ENCODE measurements around the gene FPGT.

Gene FPGT

DNA sequence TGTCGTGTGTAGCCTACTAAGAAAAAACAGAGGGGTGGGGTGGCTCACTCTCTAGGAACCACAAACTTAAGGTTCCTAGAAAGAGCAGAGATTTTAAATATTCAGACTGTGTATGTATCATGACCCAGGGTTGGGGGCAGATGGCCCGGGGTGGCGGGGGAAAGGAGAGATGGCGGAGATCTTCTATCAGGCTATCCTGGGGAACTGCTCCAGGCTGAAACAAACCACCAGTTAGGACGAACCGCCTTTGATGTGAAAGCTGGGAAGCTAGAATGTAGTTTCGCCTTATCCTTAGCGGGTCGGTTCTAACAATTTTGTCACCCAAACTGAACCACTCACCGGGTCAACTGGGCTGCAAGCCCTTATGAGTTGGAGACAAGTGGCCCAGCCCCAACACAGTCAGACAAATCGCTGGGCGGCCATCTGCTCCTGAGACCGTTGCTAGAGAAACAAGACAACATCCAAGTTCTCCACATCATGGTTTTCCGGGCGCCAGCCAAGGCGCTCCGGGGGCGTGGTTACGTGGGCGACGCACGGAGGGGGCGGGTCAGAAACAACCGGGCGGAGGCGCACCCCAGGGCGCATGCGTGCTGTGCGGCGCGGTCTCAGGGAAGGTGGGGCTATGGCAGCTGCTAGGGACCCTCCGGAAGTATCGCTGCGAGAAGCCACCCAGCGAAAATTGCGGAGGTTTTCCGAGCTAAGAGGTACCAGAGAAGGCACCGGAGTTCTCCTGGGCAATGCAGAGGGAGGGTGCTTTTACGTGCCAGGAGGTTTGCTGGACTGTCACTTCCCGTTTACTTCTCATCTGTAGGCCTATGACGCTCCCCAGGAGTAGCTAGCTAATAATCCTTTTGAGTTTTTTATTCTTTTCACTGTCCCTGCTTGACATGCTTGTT lies at the start of gene FPGT, which contains the start of gene LRRIQ3 (continued):
- TF ChIP-seq PATZ1 (tag by site-specific recombination; IDR thresholded peaks at IDR 0.05) (peak; percentile 71), ZBTB8A (tag by site-specific recombination; IDR thresholded peaks at IDR 0.05) (peak; percentile 67), ZNF510 (tag by site-specific recombination; IDR thresholded peaks at IDR 0.05; ENCODE audit: insufficient replicate concordance) (no peak), SCRT2 (tag by site-specific recombination; IDR thresholded peaks at IDR 0.05) (peak; percentile 57), IKZF3 (tag by site-specific recombination; IDR thresholded peaks at IDR 0.05) (peak; percentile 70), PRDM1 (tag by site-specific recombination; IDR thresholded peaks at IDR 0.05) (peak; percentile 16; the same call in 1 of the 2 replicates), ZNF76 (tag by site-specific recombination; IDR thresholded peaks at IDR 0.05; ENCODE audit: borderline replicate concordance, low read depth) (no peak), SP2 (tag by site-specific recombination; IDR thresholded peaks at IDR 0.05) (peak; percentile 83), GLI2 (tag by site-specific recombination; IDR thresholded peaks at IDR 0.05; ENCODE audit: borderline replicate concordance, low read depth) (no peak), ZNF391 (tag by site-specific recombination; IDR thresholded peaks at IDR 0.05; ENCODE audit: borderline replicate concordance, low read depth) (no peak), MYNN (tag by site-specific recombination; IDR thresholded peaks at IDR 0.05; ENCODE audit: borderline replicate concordance) (peak; percentile 54; the same call in 1 of the 2 replicates)

GRCh38 chr1:74160046-74160445 lies 38.0 kb upstream of the FPGT start:
- no peak for TF ChIP-seq ZNF530 (tag by site-specific recombination; IDR thresholded peaks at IDR 0.05; ENCODE audit: low read depth)
- no peak for TF ChIP-seq KLF1 (tag by site-specific recombination; IDR thresholded peaks at IDR 0.05)
- TF ChIP-seq PRDM1 (tag by site-specific recombination; IDR thresholded peaks at IDR 0.05), result no peak
- no peak overlapping the region for H3K27ac ChIP-seq (ENCODE audit: extremely low read depth, low read depth, low read length)
- H3K36me3 ChIP-seq (ENCODE audit: control insufficient read depth in 2 of 2, insufficient read depth in 1 of 2, low read length in 2 of 2), result no peaks in the 10 kb centered on the region
- no peaks in the 10 kb centered on the region for H3K4me1 ChIP-seq (ENCODE audit: control insufficient read depth, insufficient read depth, low read length)
- H3K9me3 ChIP-seq (ENCODE audit: control insufficient read depth, insufficient read depth, low read depth, low read length), result no peaks in the 10 kb centered on the region
- no peak overlapping the region for H3K4me3 ChIP-seq (ENCODE audit: low read depth, low read length)
- CTCF ChIA-PET, result no interaction called here
- POLR2A ChIA-PET, result no interaction called here

DNA sequence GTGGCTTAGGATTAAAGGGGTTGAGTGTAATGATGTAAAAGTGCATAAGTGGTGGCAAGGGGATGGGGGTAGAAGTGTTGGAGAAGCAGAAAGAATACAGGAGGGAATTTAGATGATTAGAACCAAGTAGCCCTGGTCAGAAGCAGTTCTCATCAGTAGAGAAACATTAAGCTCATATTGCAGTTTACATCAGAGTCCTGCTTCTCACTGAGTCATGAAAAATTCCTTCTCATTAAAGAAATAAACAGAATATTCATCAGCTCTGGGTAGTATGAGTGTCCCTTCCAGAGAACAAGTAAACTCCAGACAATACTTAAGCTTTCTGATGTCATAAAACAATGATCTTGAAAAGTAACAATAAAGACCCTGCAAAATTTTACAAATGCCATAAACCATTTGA lies 36.5 kb upstream of the FPGT start:
- CTCF ChIA-PET, result interaction anchor here (0.6 kb wide), 1 partner anchor 9 kb away, joined by 3 read pairs; no protein-coding TSS in a partner anchor
- Histone ChIP-seq H3K4me3 (ENCODE audit: low read depth, low read length) (no peak overlapping the region), H3K27ac (ENCODE audit: extremely low read depth, low read depth, low read length) (no peak overlapping the region), H3K9me3 (ENCODE audit: control insufficient read depth, insufficient read depth, low read depth, low read length) (no peaks in the 10 kb centered on the region), H3K4me1 (ENCODE audit: control insufficient read depth, insufficient read depth, low read length) (no peaks in the 10 kb centered on the region), H3K36me3 (ENCODE audit: control insufficient read depth in 2 of 2, insufficient read depth in 1 of 2, low read length in 2 of 2) (no peaks in the 10 kb centered on the region)
- TF ChIP-seq ZNF664 (tag by site-specific recombination; IDR thresholded peaks at IDR 0.05), result no peak
- POLR2A ChIA-PET, result no interaction called here

- Histone ChIP-seq H3K36me3 (ENCODE audit: control insufficient read depth in 2 of 2, insufficient read depth in 1 of 2, low read length in 2 of 2) (no peaks in the 10 kb centered on the region), H3K4me1 (ENCODE audit: control insufficient read depth, insufficient read depth, low read length) (no peaks in the 10 kb centered on the region), H3K27ac (ENCODE audit: extremely low read depth, low read depth, low read length) (no peak overlapping the region), H3K4me3 (ENCODE audit: low read depth, low read length) (no peak overlapping the region), H3K9me3 (ENCODE audit: control insufficient read depth, insufficient read depth, low read depth, low read length) (no peaks in the 10 kb centered on the region)
- CTCF ChIA-PET, result no interaction called here
- TF ChIP-seq ZNF140 (tag by site-specific recombination; IDR thresholded peaks at IDR 0.05), result no peak
- no peak for TF ChIP-seq ZXDB (tag by site-specific recombination; IDR thresholded peaks at IDR 0.05)
- TF ChIP-seq, protein P1, sequence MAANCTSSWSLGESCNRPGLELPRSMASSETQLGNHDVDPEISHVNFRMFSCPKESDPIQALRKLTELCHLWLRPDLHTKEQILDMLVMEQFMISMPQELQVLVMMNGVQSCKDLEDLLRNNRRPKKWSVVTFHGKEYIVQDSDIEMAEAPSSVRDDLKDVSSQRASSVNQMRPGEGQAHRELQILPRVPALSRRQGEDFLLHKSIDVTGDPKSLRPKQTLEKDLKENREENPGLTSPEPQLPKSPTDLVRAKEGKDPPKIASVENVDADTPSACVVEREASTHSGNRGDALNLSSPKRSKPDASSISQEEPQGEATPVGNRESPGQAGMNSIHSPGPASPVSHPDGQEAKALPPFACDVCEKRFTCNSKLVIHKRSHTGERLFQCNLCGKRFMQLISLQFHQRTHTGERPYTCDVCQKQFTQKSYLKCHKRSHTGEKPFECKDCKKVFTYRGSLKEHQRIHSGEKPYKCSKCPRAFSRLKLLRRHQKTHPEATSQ (tag by site-specific recombination; IDR thresholded peaks at IDR 0.05), result no peak
- no peak for TF ChIP-seq ZBTB10 (tag by site-specific recombination; IDR thresholded peaks at IDR 0.05)
- TF ChIP-seq ZNF302 (tag by site-specific recombination; IDR thresholded peaks at IDR 0.05; ENCODE audit: low read depth), result no peak
- no peak for TF ChIP-seq ZNF433 (tag by site-specific recombination; IDR thresholded peaks at IDR 0.05; ENCODE audit: low read depth)
- no peak for TF ChIP-seq ZNF571 (tag by site-specific recombination; IDR thresholded peaks at IDR 0.05)
- no peak for TF ChIP-seq ZNF747 (tag by site-specific recombination; IDR thresholded peaks at IDR 0.05)
- POLR2A ChIA-PET, result no interaction called here
Observed at GRCh38 chr1:74162333-74162732, 35.7 kb upstream of the FPGT start.
